ENCODE measurements around the gene TTN.

Gene TTN

DNA sequence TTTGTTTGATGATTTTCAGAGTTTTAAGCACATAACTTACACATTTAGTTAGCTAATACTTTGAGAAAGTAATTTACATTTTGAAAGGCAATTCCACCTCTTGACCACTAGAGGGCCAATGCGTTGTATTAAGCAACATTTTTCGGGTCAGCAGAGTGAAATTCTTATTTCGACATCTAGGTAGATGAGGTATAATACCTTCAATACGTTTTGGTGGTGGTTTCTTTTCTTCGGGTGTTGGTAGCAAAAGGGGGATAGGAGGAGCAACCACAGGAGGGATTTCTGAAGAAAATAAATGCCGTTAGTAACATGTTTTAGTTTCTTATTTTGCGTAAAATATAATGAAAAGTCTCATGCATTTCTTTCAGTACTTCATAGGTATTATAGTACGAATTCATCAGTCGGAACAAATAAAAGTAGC is 106.3 kb downstream of the TTN start:
- H3K4me3 ChIP-seq (ENCODE audit: control insufficient read depth, low read depth, low read length), result no peak overlapping the region
- peak; percentile 40 for DNase-seq (ENCODE audit: low read depth)
- TF ChIP-seq, protein P1, sequence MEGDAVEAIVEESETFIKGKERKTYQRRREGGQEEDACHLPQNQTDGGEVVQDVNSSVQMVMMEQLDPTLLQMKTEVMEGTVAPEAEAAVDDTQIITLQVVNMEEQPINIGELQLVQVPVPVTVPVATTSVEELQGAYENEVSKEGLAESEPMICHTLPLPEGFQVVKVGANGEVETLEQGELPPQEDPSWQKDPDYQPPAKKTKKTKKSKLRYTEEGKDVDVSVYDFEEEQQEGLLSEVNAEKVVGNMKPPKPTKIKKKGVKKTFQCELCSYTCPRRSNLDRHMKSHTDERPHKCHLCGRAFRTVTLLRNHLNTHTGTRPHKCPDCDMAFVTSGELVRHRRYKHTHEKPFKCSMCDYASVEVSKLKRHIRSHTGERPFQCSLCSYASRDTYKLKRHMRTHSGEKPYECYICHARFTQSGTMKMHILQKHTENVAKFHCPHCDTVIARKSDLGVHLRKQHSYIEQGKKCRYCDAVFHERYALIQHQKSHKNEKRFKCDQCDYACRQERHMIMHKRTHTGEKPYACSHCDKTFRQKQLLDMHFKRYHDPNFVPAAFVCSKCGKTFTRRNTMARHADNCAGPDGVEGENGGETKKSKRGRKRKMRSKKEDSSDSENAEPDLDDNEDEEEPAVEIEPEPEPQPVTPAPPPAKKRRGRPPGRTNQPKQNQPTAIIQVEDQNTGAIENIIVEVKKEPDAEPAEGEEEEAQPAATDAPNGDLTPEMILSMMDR (conservative IDR thresholded peaks at IDR 0.05; ENCODE audit: control insufficient read depth, insufficient read depth, low read depth, low read length), result peak; percentile 98

GRCh38 chr2:178700136-178700535 is 107.1 kb downstream of the TTN start:
- no peak for DNase-seq (ENCODE audit: low read depth)
- TF ChIP-seq, protein P1 (conservative IDR thresholded peaks at IDR 0.05; ENCODE audit: control insufficient read depth, insufficient read depth, low read depth, low read length), result no peak
- H3K4me3 ChIP-seq (ENCODE audit: control insufficient read depth, low read depth, low read length), result no peak overlapping the region

GRCh38 chr2:178692845-178693244 is 114.4 kb downstream of the TTN start:
- no peak overlapping the region for H3K4me3 ChIP-seq (ENCODE audit: control insufficient read depth, low read depth, low read length)
- DNase-seq (ENCODE audit: low read depth), result no peak
- TF ChIP-seq, protein P1 (conservative IDR thresholded peaks at IDR 0.05; ENCODE audit: control insufficient read depth, insufficient read depth, low read depth, low read length), result no peak

DNA sequence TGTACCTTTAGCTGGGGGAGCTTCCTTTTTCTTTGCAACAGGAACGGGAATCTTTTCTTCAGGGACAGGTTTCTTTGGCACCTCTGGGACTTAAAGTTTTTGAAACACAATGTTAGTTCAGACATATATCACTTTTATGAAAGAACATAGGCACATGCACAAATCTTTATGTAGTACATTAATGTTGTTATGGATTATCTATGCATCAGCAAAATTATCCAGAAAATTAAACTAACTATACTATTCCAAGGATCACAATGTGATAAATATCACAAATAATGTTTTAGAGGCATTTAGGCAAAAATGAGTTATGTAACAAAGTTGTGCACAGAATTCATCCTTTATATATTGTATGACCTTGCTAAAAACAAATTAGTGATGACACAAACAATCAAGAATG is 117.4 kb downstream of the TTN start:
- no peak overlapping the region for H3K4me3 ChIP-seq (ENCODE audit: control insufficient read depth, low read depth, low read length)
- TF ChIP-seq, protein P1 (conservative IDR thresholded peaks at IDR 0.05; ENCODE audit: control insufficient read depth, insufficient read depth, low read depth, low read length), result no peak
- DNase-seq (ENCODE audit: low read depth), result no peak

DNA sequence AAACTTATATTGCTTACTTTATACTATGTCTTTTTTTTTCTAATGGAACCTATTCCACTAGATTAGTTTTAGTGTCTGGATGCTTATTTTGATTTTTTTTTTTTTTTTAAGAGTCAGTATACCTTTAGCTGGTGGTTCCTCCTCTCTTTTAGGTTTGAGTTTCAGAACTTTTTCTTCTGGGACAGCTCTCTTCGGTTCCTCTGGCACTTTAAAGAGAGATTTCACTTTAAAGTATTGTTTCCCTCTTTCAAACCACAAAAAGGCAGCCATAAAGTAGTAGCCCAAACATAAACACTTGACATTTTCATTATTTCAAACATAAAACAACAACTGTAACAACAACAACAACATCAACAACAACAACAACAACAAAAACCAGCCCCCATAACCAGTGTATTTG is 123.3 kb downstream of the TTN start:
- no peak overlapping the region for H3K4me3 ChIP-seq (ENCODE audit: control insufficient read depth, low read depth, low read length)
- DNase-seq (ENCODE audit: low read depth), result no peak
- TF ChIP-seq, protein P1 (conservative IDR thresholded peaks at IDR 0.05; ENCODE audit: control insufficient read depth, insufficient read depth, low read depth, low read length), result no peak

DNA sequence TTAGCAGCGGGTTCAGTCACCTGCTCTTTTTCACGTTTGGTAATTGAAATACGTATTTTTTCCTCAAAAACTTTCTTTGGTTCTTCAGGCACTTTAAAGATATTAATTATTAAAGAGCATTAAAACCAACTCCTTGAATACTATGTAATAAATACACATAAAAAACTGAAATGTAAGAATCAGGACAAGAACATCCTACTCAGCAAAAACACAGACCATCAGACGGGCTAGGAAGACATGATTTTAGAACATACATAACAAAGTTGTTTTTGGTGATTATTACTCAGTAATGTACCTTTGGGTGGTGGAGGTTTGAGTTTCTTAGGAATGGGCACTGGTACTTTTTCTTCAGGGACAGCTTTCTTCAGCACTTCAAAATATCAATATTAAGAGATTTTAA is 126.1 kb downstream of the TTN start:
- no peak overlapping the region for H3K4me3 ChIP-seq (ENCODE audit: control insufficient read depth, low read depth, low read length)
- TF ChIP-seq, protein P1 (conservative IDR thresholded peaks at IDR 0.05; ENCODE audit: control insufficient read depth, insufficient read depth, low read depth, low read length), result no peak
- DNase-seq (ENCODE audit: low read depth), result no peak

DNA sequence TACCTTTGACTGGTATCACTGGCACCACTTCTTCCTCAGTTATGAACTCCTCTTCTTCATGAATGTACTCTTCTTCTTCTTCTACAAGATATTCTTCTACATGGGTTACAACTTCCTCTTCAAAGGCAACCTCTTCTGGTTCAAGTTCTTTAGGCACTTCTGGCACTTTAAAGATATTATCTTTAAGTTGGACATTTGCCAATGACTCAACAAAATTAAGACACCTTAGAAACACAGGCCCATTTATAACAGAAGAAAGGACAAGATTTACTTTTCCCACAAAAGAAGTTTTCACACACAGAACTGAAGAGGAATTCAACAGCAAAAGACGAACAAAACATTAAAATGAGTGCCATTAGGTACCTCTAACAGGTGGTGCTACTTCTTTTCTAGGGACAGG is 127.3 kb downstream of the TTN start:
- TF ChIP-seq, protein P1 (conservative IDR thresholded peaks at IDR 0.05; ENCODE audit: control insufficient read depth, insufficient read depth, low read depth, low read length), result no peak
- H3K4me3 ChIP-seq (ENCODE audit: control insufficient read depth, low read depth, low read length), result no peak overlapping the region
- no peak for DNase-seq (ENCODE audit: low read depth)

All from fibroblast of mammary gland (primary cell).